HepG2 (cell line): ENCODE measurements around the gene PYHIN1.

Experiments used
- AKNA ChIP-seq: sonication (generic); formaldehyde crosslinking; IDR thresholded peaks from 2 replicates; pipeline ENCODE4 v1.4.0; 2020; ENCODE audit warnings: missing genetic modification reagents, borderline replicate concordance
- EZH2 ChIP-seq: conservative IDR thresholded peaks from 2 replicates; pipeline ENCODE4 v1.6.1; 2012; ENCODE audit warnings: mild to moderate bottlenecking, low read depth, low read length, moderate library complexity
- JUND ChIP-seq: sonication (generic); formaldehyde crosslinking; IDR thresholded peaks from 2 replicates; pipeline ENCODE4 v1.8.0; 2022; ENCODE audit warnings: mild to moderate bottlenecking, missing genetic modification reagents
- NFIC ChIP-seq: IDR thresholded peaks from 2 replicates; pipeline ENCODE4 v1.6.1; 2012; ENCODE audit warnings: mild to moderate bottlenecking, low read length, inconsistent platforms
- NR2C2 ChIP-seq: sonication (generic); formaldehyde crosslinking; IDR thresholded peaks from 2 replicates; pipeline ENCODE4 v1.4.0; 2020; ENCODE audit warnings: missing genetic modification reagents, mild to moderate bottlenecking, moderate library complexity, borderline replicate concordance
- SP2 ChIP-seq: sonication (generic); formaldehyde crosslinking; IDR thresholded peaks from 2 replicates; pipeline ENCODE4 v1.5.1; 2020; ENCODE audit warnings: mild to moderate bottlenecking, missing genetic modification reagents
- TAF1 ChIP-seq: sonication (generic); formaldehyde crosslinking; IDR thresholded peaks from 2 replicates; pipeline ENCODE4 v1.4.0; 2020; ENCODE audit warnings: missing genetic modification reagents
- ZBTB42 ChIP-seq: sonication (generic); formaldehyde crosslinking; IDR thresholded peaks from 2 replicates; pipeline ENCODE4 v1.5.0; 2020; ENCODE audit warnings: mild to moderate bottlenecking, missing genetic modification reagents
- ZNF232 ChIP-seq: sonication (generic); formaldehyde crosslinking; IDR thresholded peaks from 2 replicates; pipeline ENCODE4 v1.4.0; 2020; ENCODE audit warnings: missing genetic modification reagents, borderline replicate concordance
- TF ChIP-seq, protein P1 (sequence below): sonication (generic); formaldehyde crosslinking; IDR thresholded peaks from 2 replicates; pipeline ENCODE4 v1.5.0; 2020; ENCODE audit warnings: mild to moderate bottlenecking, missing genetic modification reagents, moderate library complexity

GRCh38 chr1:159012495-159012894, 81.1 kb downstream of the PYHIN1 start:
- TF ChIP-seq TAF1 (CRISPR knock-in tag) (no peak), NFIC (no peak), SP2 (no peak), JUND (no peak), ZBTB42 (CRISPR knock-in tag) (no peak), NR2C2 (CRISPR knock-in tag) (no peak), AKNA (CRISPR knock-in tag) (no peak), ZNF232 (CRISPR knock-in tag) (no peak), EZH2 (no peak)
- TF ChIP-seq, protein P1, sequence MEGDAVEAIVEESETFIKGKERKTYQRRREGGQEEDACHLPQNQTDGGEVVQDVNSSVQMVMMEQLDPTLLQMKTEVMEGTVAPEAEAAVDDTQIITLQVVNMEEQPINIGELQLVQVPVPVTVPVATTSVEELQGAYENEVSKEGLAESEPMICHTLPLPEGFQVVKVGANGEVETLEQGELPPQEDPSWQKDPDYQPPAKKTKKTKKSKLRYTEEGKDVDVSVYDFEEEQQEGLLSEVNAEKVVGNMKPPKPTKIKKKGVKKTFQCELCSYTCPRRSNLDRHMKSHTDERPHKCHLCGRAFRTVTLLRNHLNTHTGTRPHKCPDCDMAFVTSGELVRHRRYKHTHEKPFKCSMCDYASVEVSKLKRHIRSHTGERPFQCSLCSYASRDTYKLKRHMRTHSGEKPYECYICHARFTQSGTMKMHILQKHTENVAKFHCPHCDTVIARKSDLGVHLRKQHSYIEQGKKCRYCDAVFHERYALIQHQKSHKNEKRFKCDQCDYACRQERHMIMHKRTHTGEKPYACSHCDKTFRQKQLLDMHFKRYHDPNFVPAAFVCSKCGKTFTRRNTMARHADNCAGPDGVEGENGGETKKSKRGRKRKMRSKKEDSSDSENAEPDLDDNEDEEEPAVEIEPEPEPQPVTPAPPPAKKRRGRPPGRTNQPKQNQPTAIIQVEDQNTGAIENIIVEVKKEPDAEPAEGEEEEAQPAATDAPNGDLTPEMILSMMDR (CRISPR knock-in tag), result no peak
